Liver (tissue), 9 donors: ENCODE measurements around the gene FGF1. TPM values are rescaled to one million over a fixed set of nuclear protein-coding genes. Genes with fewer than 3 reads are reported as not detected.

Experiments
- DNase-seq: peaks from one replicate; pipeline ENCODE4 v3.0.0-alpha.2; 2017; ENCODE audit warnings: low spot score
- H3K27ac ChIP-seq, 2 donors: one replicate each; pipeline ENCODE4 v1.7.0; 2013; ENCODE audit warnings: inconsistent platforms in 2 of 2, low read length in 2 of 2, control low read depth in 1 of 2, low read depth in 1 of 2, mild to moderate bottlenecking in 1 of 2
- H3K27me3 ChIP-seq, 4 donors: one replicate each; pipeline versions ENCODE4 v1.6.1 to v1.7.0; 2013; ENCODE audit warnings: low read length in 3 of 4, inconsistent platforms in 1 of 4, mild to moderate bottlenecking in 1 of 4, moderate library complexity in 1 of 4; ENCODE audit not compliant: control insufficient read depth in 4 of 4, insufficient read depth in 4 of 4
- H3K36me3 ChIP-seq, 4 donors: one replicate each; pipeline versions ENCODE4 v1.6.1 to v1.7.0; 2013; ENCODE audit warnings: low read length in 3 of 4, mild to moderate bottlenecking in 3 of 4, low read depth in 1 of 4, moderate library complexity in 1 of 4; ENCODE audit not compliant: control insufficient read depth in 4 of 4, insufficient read depth in 3 of 4
- H3K4me1 ChIP-seq, 4 donors: one replicate each; pipeline versions ENCODE4 v1.6.1 to v1.7.0; 2013; ENCODE audit warnings: low read length in 3 of 4, mild to moderate bottlenecking in 3 of 4, moderate library complexity in 1 of 4; ENCODE audit not compliant: control insufficient read depth in 4 of 4, insufficient read depth in 4 of 4
- H3K4me3 ChIP-seq, 3 donors: one replicate each; pipeline versions ENCODE4 v1.6.1 to v1.7.0; 2013; ENCODE audit warnings: low read length in 3 of 3, control low read depth in 1 of 3, low read depth in 1 of 3, mild to moderate bottlenecking in 1 of 3
- H3K9ac ChIP-seq, 2 donors: one replicate each; pipeline ENCODE4 v1.7.0; 2013; ENCODE audit warnings: low read length in 2 of 2, mild to moderate bottlenecking in 2 of 2, moderate library complexity in 2 of 2, control low read depth in 1 of 2, low read depth in 1 of 2
- H3K9me3 ChIP-seq, 4 donors: one replicate each; pipeline versions ENCODE4 v1.6.1 to v1.7.0; 2013; ENCODE audit warnings: low read length in 3 of 4; ENCODE audit not compliant: control insufficient read depth in 4 of 4
- ATF3 ChIP-seq: IDR thresholded peaks from 2 replicates; pipeline ENCODE4 v1.6.1; 2016; ENCODE audit warnings: antibody characterized with exemption
- EGR1 ChIP-seq, 2 donors: IDR thresholded peaks; 2 replicates each; pipeline ENCODE4 v1.6.1; 2016 to 2018; ENCODE audit warnings: antibody characterized with exemption in 2 of 2, low read depth in 2 of 2
- FOXA1 ChIP-seq: IDR thresholded peaks from 2 replicates; pipeline ENCODE4 v1.6.1; 2016; ENCODE audit warnings: antibody characterized with exemption
- FOXA2 ChIP-seq: IDR thresholded peaks from 2 replicates; pipeline ENCODE4 v1.6.1; 2016; ENCODE audit warnings: antibody characterized with exemption
- GABPA ChIP-seq, 2 donors: IDR thresholded peaks in 1 of 2; conservative IDR thresholded peaks in 1 of 2; 2 replicates each; pipeline ENCODE4 v1.6.1; 2016; ENCODE audit warnings: antibody characterized with exemption in 2 of 2, mild to moderate bottlenecking in 1 of 2, moderate library complexity in 1 of 2
- HNF4A ChIP-seq, 2 donors: conservative IDR thresholded peaks; 2 replicates each; pipeline ENCODE4 v1.6.1; 2016; ENCODE audit warnings: antibody characterized with exemption in 2 of 2, mild to moderate bottlenecking in 2 of 2
- JUND ChIP-seq, 2 donors: IDR thresholded peaks; 2 replicates each; pipeline ENCODE4 v1.6.1; 2016; ENCODE audit warnings: antibody characterized with exemption in 2 of 2
- NR2F2 ChIP-seq: IDR thresholded peaks from 2 replicates; pipeline ENCODE4 v1.6.1; 2016; ENCODE audit warnings: antibody characterized with exemption
- RAD21 ChIP-seq, 2 donors: IDR thresholded peaks; 2 replicates each; pipeline ENCODE4 v1.6.1; 2016; ENCODE audit warnings: antibody characterized with exemption in 2 of 2, mild to moderate bottlenecking in 2 of 2
- REST ChIP-seq: IDR thresholded peaks from 2 replicates; pipeline ENCODE4 v1.6.1; 2016; ENCODE audit warnings: antibody characterized with exemption, mild to moderate bottlenecking
- RXRA ChIP-seq, 2 donors: IDR thresholded peaks; 2 replicates each; pipeline ENCODE4 v1.6.1; 2017 to 2018; ENCODE audit warnings: antibody characterized with exemption in 2 of 2, mild to moderate bottlenecking in 1 of 2
- SP1 ChIP-seq: IDR thresholded peaks from 2 replicates; pipeline ENCODE4 v1.6.1; 2018; ENCODE audit warnings: antibody characterized with exemption, mild to moderate bottlenecking
- TAF1 ChIP-seq: conservative IDR thresholded peaks from 2 replicates; pipeline ENCODE4 v1.6.1; 2016; ENCODE audit warnings: antibody characterized with exemption, mild to moderate bottlenecking
- YY1 ChIP-seq: IDR thresholded peaks from 2 replicates; pipeline ENCODE4 v1.6.1; 2016; ENCODE audit warnings: antibody characterized with exemption, mild to moderate bottlenecking
- ZBTB33 ChIP-seq: IDR thresholded peaks from 2 replicates; pipeline ENCODE4 v1.6.1; 2016; ENCODE audit warnings: antibody characterized with exemption
- WGBS: extraction: QIAGEN DNeasy Blood & Tissue Kit; methylation state at CpG from one replicate; pipeline ENCODE4 v1.1.7; 2013; 5-methylcytosine and 5-hydroxymethylcytosine counted together
- polyA plus RNA-seq, 2 donors: library from polyadenylated mRNA; stranded (reverse) in 1 of 2; unstranded in 1 of 2; fragments of 200-250 nt in 1 of 2; fragments of >200 nt in 1 of 2; fragmentation: Nextera tagmentation in 1 of 2; extraction: Ambion mirVana in 1 of 2; gene quantifications; one replicate each; pipeline versions ENCODE4 v1.2.1 to v1.2.3, GENCODE V29; 2013 to 2015
- total RNA-seq, 2 donors: library from RNA; depleted of rRNA; stranded (reverse); fragments of >200 nt; gene quantifications; one replicate each; pipeline ENCODE4 v1.2.3, GENCODE V29; 2014
- TF ChIP-seq, protein P1 (sequence below): fragments of 150-350 bp; IDR thresholded peaks from 2 replicates; pipeline ENCODE4 v1.5.1; 2017; ENCODE audit warnings: improper control_type of control experiment, low read depth, low read length; ENCODE audit not compliant: missing input control
- donor health status: healthy.
- donor health status: healthy.
- donor health status: healthy.
- donor health status: healthy.
- donor health status: healthy.

Gene FGF1
- total and polyA plus RNA-seq, 4 donors, result 0.05 to 0.25 (median 0.16) TPM

GRCh38 chr5:142680605-142681259 lies 5.2 kb downstream of the FGF1 start:
- H3K27me3 ChIP-seq, result no peaks in the 10 kb centered on the region
- 81% methylated on average over 5 of the region's 5 CpGs for WGBS
- H3K9me3 ChIP-seq, result no peaks in the 10 kb centered on the region
- H3K36me3 ChIP-seq, result no peaks in the 10 kb centered on the region
- no peak overlapping the region for H3K4me3 ChIP-seq
- TF ChIP-seq FOXA2 (no peak), JUND (IDR thresholded peaks at IDR 0.05) (peak in 1 of 2 donors; percentile 27), YY1 (no peak), RAD21 (IDR thresholded peaks at IDR 0.05) (no peak)
- no peak for DNase-seq
- no peak overlapping the region for H3K9ac ChIP-seq
- H3K4me1 ChIP-seq, result no peaks in the 10 kb centered on the region
- H3K27ac ChIP-seq, result no peak overlapping the region

DNA sequence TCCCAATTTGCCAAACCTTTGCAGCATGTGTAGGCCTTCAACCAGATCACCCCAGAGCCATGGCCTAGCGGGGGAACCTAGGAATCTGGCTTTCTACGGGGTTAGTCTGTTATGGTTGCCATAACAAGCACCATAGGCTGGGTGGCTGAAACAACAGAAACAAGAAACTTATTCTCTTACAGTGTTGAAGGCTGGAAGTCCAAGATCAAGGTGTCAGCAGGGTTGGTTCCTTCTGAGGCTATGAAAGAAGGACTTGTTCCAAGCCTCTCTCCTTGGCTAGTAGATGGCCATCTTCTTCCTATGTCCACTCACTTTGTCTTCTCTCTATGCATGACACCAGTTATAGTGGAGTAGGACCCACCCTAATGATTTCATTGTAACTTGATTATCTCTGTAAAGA lies 6.1 kb downstream of the FGF1 start:
- DNase-seq, result no peak
- TF ChIP-seq JUND (IDR thresholded peaks at IDR 0.05), result no peak
- no peak for TF ChIP-seq GABPA (IDR thresholded peaks at IDR 0.05 in 1 of 2, conservative IDR thresholded peaks at IDR 0.05 in 1 of 2)
- TF ChIP-seq NR2F2, result no peak
- TF ChIP-seq TAF1, result no peak
- TF ChIP-seq ATF3, result no peak
- no peak for TF ChIP-seq SP1
- no peak for TF ChIP-seq ZBTB33
- TF ChIP-seq EGR1 (IDR thresholded peaks at IDR 0.05; ENCODE audit: low read depth in 2 of 2), result no peak
- TF ChIP-seq RXRA (IDR thresholded peaks at IDR 0.05), result no peak
- no peak for TF ChIP-seq YY1
- TF ChIP-seq RAD21 (IDR thresholded peaks at IDR 0.05), result no peak
- no peak for TF ChIP-seq HNF4A (conservative IDR thresholded peaks at IDR 0.05)
- TF ChIP-seq REST, result no peak
- TF ChIP-seq, protein P1, sequence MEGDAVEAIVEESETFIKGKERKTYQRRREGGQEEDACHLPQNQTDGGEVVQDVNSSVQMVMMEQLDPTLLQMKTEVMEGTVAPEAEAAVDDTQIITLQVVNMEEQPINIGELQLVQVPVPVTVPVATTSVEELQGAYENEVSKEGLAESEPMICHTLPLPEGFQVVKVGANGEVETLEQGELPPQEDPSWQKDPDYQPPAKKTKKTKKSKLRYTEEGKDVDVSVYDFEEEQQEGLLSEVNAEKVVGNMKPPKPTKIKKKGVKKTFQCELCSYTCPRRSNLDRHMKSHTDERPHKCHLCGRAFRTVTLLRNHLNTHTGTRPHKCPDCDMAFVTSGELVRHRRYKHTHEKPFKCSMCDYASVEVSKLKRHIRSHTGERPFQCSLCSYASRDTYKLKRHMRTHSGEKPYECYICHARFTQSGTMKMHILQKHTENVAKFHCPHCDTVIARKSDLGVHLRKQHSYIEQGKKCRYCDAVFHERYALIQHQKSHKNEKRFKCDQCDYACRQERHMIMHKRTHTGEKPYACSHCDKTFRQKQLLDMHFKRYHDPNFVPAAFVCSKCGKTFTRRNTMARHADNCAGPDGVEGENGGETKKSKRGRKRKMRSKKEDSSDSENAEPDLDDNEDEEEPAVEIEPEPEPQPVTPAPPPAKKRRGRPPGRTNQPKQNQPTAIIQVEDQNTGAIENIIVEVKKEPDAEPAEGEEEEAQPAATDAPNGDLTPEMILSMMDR, result no peak
- TF ChIP-seq FOXA1, result no peak
- no peaks in the 10 kb centered on the region for H3K36me3 ChIP-seq
- H3K27me3 ChIP-seq, result no peaks in the 10 kb centered on the region
- WGBS, result 98% methylated on average over 2 of the region's 2 CpGs
- H3K27ac ChIP-seq, result no peak overlapping the region
- no peaks in the 10 kb centered on the region for H3K4me1 ChIP-seq
- H3K9me3 ChIP-seq, result no peaks in the 10 kb centered on the region
- H3K4me3 ChIP-seq, result no peak overlapping the region
- H3K9ac ChIP-seq, result no peak overlapping the region
